SIG-M5 treated with dmso at 0.1 percent for 504 hours (cell line): ENCODE results near the gene FPR2.
"Not testable (repeated sequence)": the region's sequence is repeated elsewhere in the genome, so short reads cannot be mapped to it uniquely, and the experiment has no call there.

Experiments
- DNase-seq: peaks from one replicate; lab custom pipeline; 2025; ENCODE audit not compliant: unreplicated experiment; lab: John Stamatoyannopoulos, UW

The FPR2 gene

GRCh38 chr19:51760697-51761356 is at the start of gene FPR2:
TSS of gene FPR2 (plus strand) at chr19:51761180. CDS start at chr19:51768659, 7,479 bp downstream.
- no peak for DNase-seq

GRCh38 chr19:51711702-51712101 is 49.3 kb upstream of the FPR2 start:
- no peak for DNase-seq

- peak; percentile 24 for DNase-seq
These were observed 48.4 kb upstream of the FPR2 start for GRCh38 chr19:51712461-51713081.

- no peak for DNase-seq
These were observed 47.4 kb upstream of the FPR2 start for GRCh38 chr19:51713319-51714285.

- DNase-seq, result no peak
These were observed 46.1 kb upstream of the FPR2 start for GRCh38 chr19:51714848-51715247.

- DNase-seq, result no peak
These were observed 45.1 kb upstream of the FPR2 start for GRCh38 chr19:51715850-51716249.

GRCh38 chr19:51716925-51717324 is 44.1 kb upstream of the FPR2 start:
- DNase-seq, result no peak

GRCh38 chr19:51719251-51719988 is 41.6 kb upstream of the FPR2 start:
- DNase-seq, result no peak

GRCh38 chr19:51721905-51722304 is 39.1 kb upstream of the FPR2 start:
- DNase-seq, result no peak

GRCh38 chr19:51722492-51722891 is 38.5 kb upstream of the FPR2 start:
- DNase-seq, result no peak

- no peak for DNase-seq
These were observed 36.4 kb upstream of the FPR2 start for GRCh38 chr19:51724543-51724942.

GRCh38 chr19:51726049-51726448 is 34.9 kb upstream of the FPR2 start:
- DNase-seq, result no peak

- no peak for DNase-seq
These were observed 33.6 kb upstream of the FPR2 start for GRCh38 chr19:51727349-51727880.

GRCh38 chr19:51729781-51730180 is 31.2 kb upstream of the FPR2 start:
- DNase-seq, result no peak

GRCh38 chr19:51733742-51734522 is 27.0 kb upstream of the FPR2 start:
- DNase-seq, result no peak

GRCh38 chr19:51735759-51736449 is 25.1 kb upstream of the FPR2 start:
- peak; percentile 25 for DNase-seq

GRCh38 chr19:51737389-51737788 is 23.6 kb upstream of the FPR2 start:
- no peak for DNase-seq

- no peak for DNase-seq
These were observed 23.1 kb upstream of the FPR2 start for GRCh38 chr19:51737924-51738323.

GRCh38 chr19:51738523-51738922 is 22.5 kb upstream of the FPR2 start:
- DNase-seq, result not testable (repeated sequence)
